Thyroid gland (tissue), 4 donors: ENCODE measurements around the gene ALOX5. TPM values are rescaled to one million over a fixed set of nuclear protein-coding genes. Genes with fewer than 3 reads are reported as not detected.
"Not testable (repeated sequence)": the region's sequence is repeated elsewhere in the genome, so short reads cannot be mapped to it uniquely, and the experiment has no call there.

Experiments
- DNase-seq, 2 donors: peaks; one replicate each; pipeline ENCODE4 v3.0.0-alpha.2; 2019
- H3K27ac ChIP-seq, 3 donors: fragments of 200-600 bp; sonication (generic); 1 replicate in 2 of 3; 2 replicates in 1 of 3; pipeline ENCODE4 v1.5.1; 2016 to 2019; ENCODE audit warnings: mild to moderate bottlenecking in 1 of 3, moderate library complexity in 1 of 3
- H3K27me3 ChIP-seq: fragments of 200-600 bp; sonication (generic); one replicate; pipeline ENCODE4 v1.5.1; 2019
- H3K36me3 ChIP-seq, 2 donors: fragments of 200-600 bp; sonication (generic); one replicate each; pipeline ENCODE4 v1.5.1; 2016 to 2019
- H3K4me1 ChIP-seq, 2 donors: fragments of 200-600 bp; sonication (generic); one replicate each; pipeline ENCODE4 v1.5.1; 2017 to 2019
- H3K4me3 ChIP-seq, 3 donors: fragments of 200-600 bp; sonication (generic); replicated peaks in 1 of 3; 1 replicate in 2 of 3; 2 replicates in 1 of 3; pipeline ENCODE4 v1.5.1; 2016; ENCODE audit warnings: mild to moderate bottlenecking in 1 of 3
- H3K9me3 ChIP-seq: fragments of 200-600 bp; sonication (generic); one replicate; pipeline ENCODE4 v1.5.1; 2017
- CTCF ChIP-seq, 6 experiments: fragments of 200-600 bp in 3 of 6; fragments of 450-650 bp in 3 of 6; sonication (generic) in 3 of 6; IDR thresholded peaks; one replicate each; pipeline ENCODE4 v1.5.1; 2016 to 2019; ENCODE audit warnings: antibody characterized with exemption in 6 of 6, mild to moderate bottlenecking in 2 of 6, inconsistent platforms in 1 of 6, moderate library complexity in 1 of 6
- POLR2A ChIP-seq, 2 donors: fragments of 450-650 bp; IDR thresholded peaks; one replicate each; pipeline ENCODE4 v1.6.1; 2017; ENCODE audit warnings: antibody characterized with exemption in 2 of 2, mild to moderate bottlenecking in 2 of 2, moderate library complexity in 1 of 2
- WGBS, 2 donors: methylation state at CpG; one replicate each; pipeline ENCODE4 v1.1.5; 2017; 5-methylcytosine and 5-hydroxymethylcytosine counted together
- intact Hi-C: fragments of 100-400 bp; cut with DNase I; formaldehyde crosslinking; loops from one replicate; pipeline ENCODE4 v1.15.1; 2023
- total RNA-seq, 4 donors: library from RNA; depleted of rRNA; stranded (reverse); fragments of >200 nt; gene quantifications; one replicate each; pipeline ENCODE4 v1.2.3, GENCODE V29; 2016

ALOX5 gene
- total RNA-seq, 4 donors from 2014 or later: 4.1 to 28.2 (median 10.3) TPM

DNA sequence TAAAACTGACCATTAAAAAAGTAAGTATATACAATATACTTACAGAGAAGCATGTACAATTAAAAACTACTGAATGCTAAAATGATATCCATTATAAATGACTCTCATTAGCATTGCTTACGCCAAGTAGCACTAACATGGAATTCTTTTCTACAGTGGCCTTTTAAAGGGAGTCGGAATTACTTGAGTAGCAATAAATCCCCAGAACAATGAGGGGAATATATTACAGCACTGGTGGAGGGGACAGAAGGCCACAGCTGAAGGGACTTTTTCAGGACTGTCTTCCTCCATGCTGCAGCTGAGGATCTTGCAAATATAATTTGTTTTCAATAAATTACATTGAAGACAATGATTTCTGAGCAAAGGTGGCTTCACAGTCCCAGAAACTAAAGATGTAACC, 97.0 kb downstream of the ALOX5 start:
- H3K9me3 ChIP-seq: no peaks in the 10 kb centered on the region
- peaks cover 0 to 9% of the 10 kb centered on the region in 2 donors for H3K4me1 ChIP-seq
- no peak for TF ChIP-seq CTCF (IDR thresholded peaks at IDR 0.05)
- no peak for TF ChIP-seq POLR2A (IDR thresholded peaks at IDR 0.05)
- H3K27me3 ChIP-seq: no peaks in the 10 kb centered on the region
- no peak overlapping the region for H3K4me3 ChIP-seq
- no peak for DNase-seq
- H3K36me3 ChIP-seq: no peaks in the 10 kb centered on the region
- intact Hi-C loops: no loop called here
- 91 to 97% methylated on average over 2 of the region's 2 CpGs for WGBS, 2 donors
- no peak overlapping the region for H3K27ac ChIP-seq

DNA sequence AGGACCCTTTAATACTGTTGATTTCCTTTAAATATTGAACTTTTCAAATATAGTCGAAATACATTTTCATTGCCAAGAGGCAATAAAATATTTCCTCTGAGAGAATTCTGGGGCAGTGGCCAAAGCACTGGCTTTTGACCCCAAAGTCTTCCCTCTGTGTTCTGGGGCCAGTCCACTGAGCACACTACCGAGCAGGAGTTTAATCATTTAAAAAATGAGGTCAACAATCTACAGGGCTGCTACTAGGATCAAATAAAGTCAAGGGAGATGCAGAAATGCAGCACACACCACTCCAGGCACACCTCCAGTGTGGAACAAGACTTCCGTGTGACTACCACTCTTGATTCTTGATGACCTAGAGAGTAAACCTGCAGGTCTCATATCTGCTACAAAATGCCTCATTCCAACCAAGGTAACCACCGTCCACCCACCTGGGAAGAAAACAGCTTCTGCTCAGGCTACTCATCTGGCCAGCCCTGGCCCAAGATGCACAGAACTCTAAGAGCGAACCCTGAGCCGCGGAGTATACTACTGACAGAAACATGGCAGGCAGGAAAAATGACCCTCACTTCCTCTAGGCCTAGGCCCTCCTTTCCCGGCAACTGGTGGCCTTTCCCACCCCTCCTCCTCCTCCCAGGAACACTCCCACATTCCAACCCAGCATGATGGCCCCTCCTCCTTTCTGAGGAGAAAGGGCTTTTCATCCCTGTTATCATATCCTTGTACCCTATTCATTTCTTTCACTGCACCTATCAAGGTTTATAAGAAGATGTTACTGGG, 97.7 kb downstream of the ALOX5 start:
- no peak overlapping the region for H3K4me3 ChIP-seq
- no peaks in the 10 kb centered on the region for H3K9me3 ChIP-seq
- no peak for DNase-seq
- H3K36me3 ChIP-seq: no peaks in the 10 kb centered on the region
- no peak for TF ChIP-seq POLR2A (IDR thresholded peaks at IDR 0.05)
- no peak for TF ChIP-seq CTCF (IDR thresholded peaks at IDR 0.05)
- intact Hi-C loops: no loop called here
- no peak overlapping the region for H3K27ac ChIP-seq
- WGBS, 2 donors: 83 to 87% methylated on average over 8 of the region's 8 CpGs
- H3K4me1 ChIP-seq: peaks cover 0 to 9% of the 10 kb centered on the region in 2 donors
- no peaks in the 10 kb centered on the region for H3K27me3 ChIP-seq

GRCh38 chr10:45473126-45473525, 99.1 kb downstream of the ALOX5 start:
- TF ChIP-seq CTCF (IDR thresholded peaks at IDR 0.05): no peak
- TF ChIP-seq POLR2A (IDR thresholded peaks at IDR 0.05): no peak
- Histone ChIP-seq H3K27ac (no peak overlapping the region), H3K36me3 (no peaks in the 10 kb centered on the region), H3K9me3 (no peaks in the 10 kb centered on the region), H3K4me1 (peaks cover 0 to 9% of the 10 kb centered on the region in 2 donors), H3K27me3 (no peaks in the 10 kb centered on the region), H3K4me3 (no peak overlapping the region)
- DNase-seq: no peak
- 83 to 95% methylated on average over 4 of the region's 4 CpGs for WGBS, 2 donors
- intact Hi-C loops: no loop called here

- Histone ChIP-seq H3K4me1 (no peaks in the 10 kb centered on the region), H3K27ac (no peak overlapping the region), H3K36me3 (no peaks in the 10 kb centered on the region), H3K4me3 (no peak overlapping the region), H3K9me3 (no peaks in the 10 kb centered on the region), H3K27me3 (no peaks in the 10 kb centered on the region)
- WGBS, 2 donors: 72 to 92% methylated on average over 1 of the region's 1 CpG
- intact Hi-C loops: no loop called here
- no peak for TF ChIP-seq POLR2A (IDR thresholded peaks at IDR 0.05)
- no peak for TF ChIP-seq CTCF (IDR thresholded peaks at IDR 0.05)
- DNase-seq: no peak
These were observed 102.5 kb downstream of the ALOX5 start for GRCh38 chr10:45476559-45476958.

GRCh38 chr10:45480294-45480693, 106.3 kb downstream of the ALOX5 start:
- 91 to 94% methylated on average over 2 of the region's 2 CpGs for WGBS, 2 donors
- intact Hi-C loops: no loop called here
- Histone ChIP-seq H3K27ac (no peak overlapping the region), H3K27me3 (no peaks in the 10 kb centered on the region), H3K4me1 (no peaks in the 10 kb centered on the region), H3K4me3 (no peak overlapping the region), H3K36me3 (no peaks in the 10 kb centered on the region), H3K9me3 (no peaks in the 10 kb centered on the region)
- no peak for DNase-seq
- TF ChIP-seq CTCF (IDR thresholded peaks at IDR 0.05): no peak
- TF ChIP-seq POLR2A (IDR thresholded peaks at IDR 0.05): no peak

- H3K36me3 ChIP-seq, H3K27me3 ChIP-seq, H3K9me3 ChIP-seq, H3K4me3 ChIP-seq, H3K27ac ChIP-seq, DNase-seq, H3K4me1 ChIP-seq, intact Hi-C loops: not testable (repeated sequence)
- 94 to 95% methylated on average over 4 of the region's 4 CpGs for WGBS, 2 donors
These were observed 107.1 kb downstream of the ALOX5 start for GRCh38 chr10:45481100-45481499.
